ENCODE measurements around the gene SACM1L.
"Not testable (repeated sequence)": the region's sequence is repeated elsewhere in the genome, so short reads cannot be mapped to it uniquely, and the experiment has no call there.

The SACM1L gene

DNA sequence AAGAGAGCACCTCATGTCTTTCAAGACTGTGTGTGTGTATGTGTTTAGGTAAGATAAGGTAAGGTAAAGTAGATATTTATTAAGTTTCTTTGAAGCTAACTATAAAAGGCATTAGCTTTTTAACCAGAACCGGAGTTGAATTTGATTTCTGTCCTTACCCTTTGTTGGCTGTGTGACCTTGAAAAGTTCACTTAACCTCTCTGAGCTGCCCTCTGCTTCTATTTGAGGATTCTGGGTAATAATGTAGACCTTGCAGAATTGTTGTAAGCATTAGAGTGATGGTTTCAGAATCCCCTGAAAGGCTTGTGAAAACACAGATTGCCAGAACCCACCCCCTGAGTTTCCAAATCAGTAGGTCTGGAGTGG is 21.6 kb upstream of the SACM1L start:
- DNase-seq (ENCODE audit: low spot score): no peak

DNA sequence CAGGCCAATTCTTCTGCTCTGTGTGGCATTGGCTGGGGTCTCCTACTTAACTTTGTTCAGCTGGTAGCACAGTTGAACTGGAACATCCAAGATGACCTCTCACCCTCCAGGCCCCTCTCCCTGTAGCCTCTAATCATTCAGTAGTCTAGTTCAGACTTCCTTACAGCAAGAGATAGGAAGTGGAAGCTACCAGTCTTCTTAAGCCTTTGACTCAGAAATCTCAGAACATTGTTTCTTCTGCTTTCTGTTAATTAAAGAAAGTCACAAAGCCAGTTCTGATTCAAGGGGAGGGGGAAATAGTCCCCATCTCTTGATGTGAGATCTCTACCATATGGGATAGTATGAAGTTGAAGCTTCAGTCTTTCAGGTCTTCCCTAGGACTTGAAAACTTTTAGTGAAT is 18.8 kb upstream of the SACM1L start:
- DNase-seq (ENCODE audit: low spot score): no peak

- no peak for DNase-seq (ENCODE audit: low spot score)
Measured at GRCh38 chr3:45670991-45671390, 18.2 kb upstream of the SACM1L start.

DNA sequence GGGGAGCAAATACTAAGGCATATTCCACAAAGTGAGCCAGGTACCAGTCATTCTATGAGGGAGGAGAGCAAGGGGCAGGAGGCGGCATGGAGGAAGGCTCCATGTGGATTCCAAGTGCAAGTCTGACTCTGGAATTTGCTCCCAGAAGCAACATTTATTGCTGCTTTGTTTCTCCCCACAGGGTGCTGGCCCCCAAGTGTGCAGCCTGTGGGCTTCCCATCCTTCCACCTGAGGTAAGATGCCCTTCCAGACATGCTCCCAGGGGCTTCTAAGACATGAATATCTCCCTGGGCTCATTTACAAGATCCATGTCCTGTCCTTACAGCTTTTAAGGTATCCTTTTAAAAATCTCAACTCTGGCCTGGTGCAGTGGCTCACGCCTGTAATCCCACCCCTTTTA is 15.9 kb upstream of the SACM1L start:
- DNase-seq (ENCODE audit: low spot score): no peak

GRCh38 chr3:45676325-45677032 is 12.7 kb upstream of the SACM1L start:
- no peak for DNase-seq (ENCODE audit: low spot score)

DNA sequence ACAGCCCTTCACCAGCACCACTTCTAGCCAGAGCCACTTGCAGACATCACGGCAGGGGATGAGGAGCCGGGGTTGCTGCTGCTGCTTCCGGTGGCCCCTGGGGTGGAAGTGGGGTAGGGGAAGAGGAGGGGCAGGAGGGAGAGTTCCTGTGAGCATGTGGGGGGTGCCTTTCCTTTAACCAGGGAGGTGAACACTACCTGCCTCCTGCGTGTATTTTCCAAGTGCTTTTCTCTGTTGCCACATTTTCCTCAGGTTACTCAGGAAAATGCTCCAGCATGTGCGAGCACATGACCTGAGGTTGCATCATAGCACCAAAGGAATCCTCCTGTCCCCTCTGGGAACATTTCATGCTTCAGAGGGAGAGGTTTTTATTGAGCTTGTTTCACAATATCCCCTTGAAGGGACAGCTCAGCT is 12.2 kb upstream of the SACM1L start:
- no peak for DNase-seq (ENCODE audit: low spot score)

DNA sequence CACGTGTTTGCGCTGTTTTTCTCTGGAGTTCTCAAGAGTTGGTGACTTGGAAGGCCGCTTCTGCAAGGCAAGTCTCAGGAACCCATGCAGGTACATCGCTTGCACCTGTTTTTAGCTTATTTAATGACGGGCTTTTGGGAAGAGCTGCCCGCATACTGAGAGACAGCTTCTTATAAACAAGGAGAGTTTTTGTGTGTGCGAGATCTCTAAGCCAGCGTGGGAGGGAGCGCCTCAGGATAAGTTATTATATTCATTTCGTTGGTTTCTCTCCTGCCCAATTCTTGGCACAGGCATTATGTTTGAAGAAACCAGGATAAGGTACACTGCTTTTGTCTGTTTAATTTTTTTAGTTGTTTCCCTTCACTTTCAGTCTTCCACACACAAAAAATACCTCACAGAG is 11.4 kb upstream of the SACM1L start:
- no peak for DNase-seq (ENCODE audit: low spot score)

GRCh38 chr3:45679805-45680204 is 9.4 kb upstream of the SACM1L start:
- no peak for DNase-seq (ENCODE audit: low spot score)

GRCh38 chr3:45681221-45681620 is 8.0 kb upstream of the SACM1L start:
- DNase-seq (ENCODE audit: low spot score): no peak

- no peak for DNase-seq (ENCODE audit: low spot score)
Measured at GRCh38 chr3:45681846-45682245, 7.3 kb upstream of the SACM1L start.

DNA sequence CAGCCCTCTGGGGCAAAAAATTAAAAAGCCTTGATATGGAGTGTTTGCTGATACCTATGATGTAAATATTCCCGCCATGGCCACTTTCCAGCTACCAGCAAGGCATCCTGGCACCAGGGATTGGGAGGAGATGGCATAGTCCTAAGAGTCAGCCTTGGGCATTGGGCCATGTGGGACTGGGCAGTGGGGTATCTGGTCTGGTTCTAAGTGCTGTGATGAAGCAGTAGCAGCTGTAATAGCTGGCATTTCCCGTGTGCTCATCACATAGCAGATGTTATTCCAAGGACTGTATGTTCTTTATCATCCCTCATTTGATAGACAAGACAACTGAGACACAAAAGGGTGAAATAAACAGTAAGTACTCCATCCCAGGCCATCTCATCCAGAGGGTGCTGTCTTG is 6.9 kb upstream of the SACM1L start:
- DNase-seq (ENCODE audit: low spot score): no peak

DNA sequence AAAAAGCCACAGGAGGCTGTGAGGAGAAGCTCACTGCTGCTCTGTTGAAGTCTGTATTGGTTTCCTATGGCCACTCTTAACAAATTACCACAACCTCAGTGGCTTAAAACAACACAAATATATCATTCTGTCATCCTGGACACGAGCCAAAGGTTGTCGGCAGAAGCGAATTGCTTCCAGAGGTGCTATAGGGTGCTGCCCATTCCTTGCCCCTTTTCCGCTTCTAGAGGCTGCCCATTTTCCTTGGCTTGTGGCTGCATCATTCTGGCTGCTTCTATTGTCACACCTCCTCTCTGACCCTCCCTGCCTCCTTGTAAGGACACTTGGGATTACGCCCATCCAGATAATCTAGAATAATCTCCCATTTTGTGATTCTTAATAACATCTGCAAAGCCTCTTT is 6.4 kb upstream of the SACM1L start:
- DNase-seq (ENCODE audit: low spot score): no peak

DNA sequence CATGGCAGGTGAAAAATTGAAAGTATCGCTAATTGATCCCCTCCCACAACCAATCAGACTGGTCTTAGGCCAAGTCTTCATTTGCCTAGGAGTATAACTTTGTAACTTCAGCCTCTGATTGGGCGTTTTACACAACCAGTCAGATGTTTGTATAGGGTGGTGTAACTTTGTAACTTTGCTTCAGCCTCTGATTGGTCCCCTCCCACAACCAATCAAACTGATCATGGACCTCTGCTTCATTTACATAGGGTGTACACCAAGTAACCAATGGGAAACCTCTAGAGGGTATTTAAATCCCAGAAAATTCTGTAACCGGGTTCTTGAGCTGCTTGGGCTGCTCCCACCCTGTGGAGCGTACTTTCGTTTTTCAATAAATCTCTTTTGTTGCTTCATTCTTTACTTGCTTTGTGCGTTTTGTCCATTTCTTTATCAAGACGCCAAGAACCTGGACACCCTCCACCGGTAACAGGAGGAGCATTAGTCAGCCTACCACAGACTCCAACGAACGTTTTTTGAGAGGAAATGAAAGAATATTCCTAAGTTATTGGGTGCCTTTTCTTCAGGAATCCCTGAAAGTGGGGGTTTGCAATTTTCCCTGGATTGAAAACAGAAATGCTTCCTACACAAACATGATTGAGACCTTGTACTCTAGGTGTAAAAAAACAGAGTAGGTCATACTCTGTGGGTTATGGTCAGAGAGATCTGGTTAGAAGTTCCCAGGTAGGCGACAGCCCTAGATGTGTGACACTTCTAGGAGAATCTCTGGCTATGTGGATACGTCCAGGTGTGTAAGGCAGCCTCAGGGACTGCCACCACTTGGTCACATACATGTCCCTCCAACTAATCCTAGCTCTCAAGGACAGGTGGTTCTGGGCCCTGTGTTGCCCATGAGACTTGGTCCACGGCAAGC is 5.5 kb upstream of the SACM1L start:
- no peak for DNase-seq (ENCODE audit: low spot score)

- no peak for DNase-seq (ENCODE audit: low spot score)
Measured at GRCh38 chr3:45684327-45684892, 4.8 kb upstream of the SACM1L start.

- not testable (repeated sequence) for DNase-seq (ENCODE audit: low spot score)
Measured at GRCh38 chr3:45685722-45686121, 3.5 kb upstream of the SACM1L start.

GRCh38 chr3:45686850-45687249 is 2.3 kb upstream of the SACM1L start:
- no peak for DNase-seq (ENCODE audit: low spot score)

DNA sequence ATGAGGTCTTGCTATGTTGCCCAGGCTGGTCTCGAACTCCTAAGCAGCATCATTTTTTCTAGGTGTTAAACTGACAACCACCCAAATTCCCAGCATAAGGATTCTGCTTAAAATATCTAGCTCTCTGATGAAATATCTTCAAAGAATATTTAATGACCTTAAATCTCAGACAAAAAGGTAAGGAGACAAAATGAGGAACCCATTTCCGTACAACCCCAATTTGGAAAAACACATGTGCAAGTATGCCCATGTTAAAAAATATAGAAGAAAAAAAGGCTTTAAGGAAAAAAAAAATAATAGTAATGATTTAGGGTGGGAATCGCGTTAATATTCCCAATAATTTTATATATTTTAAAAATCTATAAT is 1.4 kb upstream of the SACM1L start:
- no peak for DNase-seq (ENCODE audit: low spot score)

GRCh38 chr3:45688194-45688881 is 858 bp upstream of the SACM1L start:
- no peak for DNase-seq (ENCODE audit: low spot score)

DNA sequence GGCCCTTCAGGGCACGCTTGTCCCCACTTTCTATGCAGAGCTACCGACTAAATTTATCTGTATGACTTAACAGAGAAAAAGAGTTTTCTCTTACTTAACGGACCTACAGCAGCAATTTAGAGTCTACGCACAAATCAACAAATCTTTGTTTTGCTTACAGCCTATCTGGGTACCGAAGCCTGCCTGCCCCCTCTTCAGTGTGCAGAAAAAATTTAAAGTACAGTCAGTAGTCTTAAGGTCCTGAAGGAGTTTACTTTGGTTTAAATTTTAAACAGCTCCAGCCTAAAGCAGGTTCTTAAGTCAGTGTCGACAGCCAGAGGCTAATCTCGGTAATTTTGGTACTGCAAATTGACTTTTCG is 570 bp downstream of the SACM1L start:
- no peak for DNase-seq (ENCODE audit: low spot score)

- no peak for DNase-seq (ENCODE audit: low spot score)
Measured at GRCh38 chr3:45690336-45691035, 1.3 kb downstream of the SACM1L start.

- DNase-seq (ENCODE audit: low spot score): no peak
Measured at GRCh38 chr3:45691842-45692241, 2.6 kb downstream of the SACM1L start.

GRCh38 chr3:45692866-45693265 is 3.7 kb downstream of the SACM1L start:
- no peak for DNase-seq (ENCODE audit: low spot score)

Measured in putamen (tissue), 1 donor.